ENCODE measurements around the gene RPP25L. TPM values are rescaled to one million over a fixed set of nuclear protein-coding genes. Genes with fewer than 3 reads are reported as not detected.

RPP25L gene
- total RNA-seq, 1 experiment from 2014 or later = 24.5 TPM

DNA sequence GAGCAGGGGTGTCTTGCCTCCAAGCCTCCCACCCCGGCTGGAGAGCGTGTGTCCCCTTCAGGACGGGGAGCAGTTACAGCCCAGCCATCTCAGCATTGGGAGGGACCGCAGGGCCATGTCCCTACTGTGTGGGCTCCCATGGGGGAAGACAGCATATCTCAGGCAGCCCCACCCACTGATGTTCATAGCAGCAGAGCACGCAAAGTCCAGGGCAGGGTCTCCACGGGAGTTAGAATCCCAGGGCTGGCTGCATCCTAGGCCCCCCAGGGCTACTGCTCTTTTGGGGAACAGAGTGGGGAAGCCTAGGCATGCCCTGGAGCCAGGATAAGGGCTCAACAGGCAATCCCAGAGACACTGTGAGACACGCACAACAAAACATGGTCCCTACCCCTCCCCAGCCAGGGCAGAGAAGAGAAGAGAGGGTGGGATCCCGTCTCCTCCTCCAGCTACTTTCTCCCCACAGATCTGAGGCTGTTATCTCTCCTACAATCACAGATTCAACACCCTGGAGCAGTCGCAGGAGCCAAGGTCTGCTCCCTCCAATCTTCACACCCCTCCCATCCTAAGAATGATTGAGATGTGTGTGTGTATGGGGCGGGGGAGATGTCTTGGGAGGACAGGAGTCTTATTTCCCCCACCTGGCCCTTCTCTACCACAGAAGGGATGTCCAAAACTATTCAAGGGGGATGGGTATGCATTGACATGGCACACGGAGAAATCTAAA lies 25.8 kb downstream of the RPP25L start (continued):
- TF ChIP-seq, protein P1, sequence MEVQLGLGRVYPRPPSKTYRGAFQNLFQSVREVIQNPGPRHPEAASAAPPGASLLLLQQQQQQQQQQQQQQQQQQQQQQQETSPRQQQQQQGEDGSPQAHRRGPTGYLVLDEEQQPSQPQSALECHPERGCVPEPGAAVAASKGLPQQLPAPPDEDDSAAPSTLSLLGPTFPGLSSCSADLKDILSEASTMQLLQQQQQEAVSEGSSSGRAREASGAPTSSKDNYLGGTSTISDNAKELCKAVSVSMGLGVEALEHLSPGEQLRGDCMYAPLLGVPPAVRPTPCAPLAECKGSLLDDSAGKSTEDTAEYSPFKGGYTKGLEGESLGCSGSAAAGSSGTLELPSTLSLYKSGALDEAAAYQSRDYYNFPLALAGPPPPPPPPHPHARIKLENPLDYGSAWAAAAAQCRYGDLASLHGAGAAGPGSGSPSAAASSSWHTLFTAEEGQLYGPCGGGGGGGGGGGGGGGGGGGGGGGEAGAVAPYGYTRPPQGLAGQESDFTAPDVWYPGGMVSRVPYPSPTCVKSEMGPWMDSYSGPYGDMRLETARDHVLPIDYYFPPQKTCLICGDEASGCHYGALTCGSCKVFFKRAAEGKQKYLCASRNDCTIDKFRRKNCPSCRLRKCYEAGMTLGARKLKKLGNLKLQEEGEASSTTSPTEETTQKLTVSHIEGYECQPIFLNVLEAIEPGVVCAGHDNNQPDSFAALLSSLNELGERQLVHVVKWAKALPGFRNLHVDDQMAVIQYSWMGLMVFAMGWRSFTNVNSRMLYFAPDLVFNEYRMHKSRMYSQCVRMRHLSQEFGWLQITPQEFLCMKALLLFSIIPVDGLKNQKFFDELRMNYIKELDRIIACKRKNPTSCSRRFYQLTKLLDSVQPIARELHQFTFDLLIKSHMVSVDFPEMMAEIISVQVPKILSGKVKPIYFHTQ (CRISPR knock-in tag; IDR thresholded peaks at IDR 0.05) = no peak
- TF ChIP-seq ZNF416 (CRISPR knock-in tag; IDR thresholded peaks at IDR 0.05) (no peak), RORB (CRISPR knock-in tag; IDR thresholded peaks at IDR 0.05) (no peak), ZNF138 (CRISPR knock-in tag; conservative IDR thresholded peaks at IDR 0.05) (no peak), NFATC4 (CRISPR knock-in tag; IDR thresholded peaks at IDR 0.05) (no peak)

GRCh38 chr9:34584970-34585369 lies 26.9 kb downstream of the RPP25L start:
- ChIA-PET POLR2A (interaction anchor here (0.9 kb wide), 1 partner anchor 37 kb away, joined by 3 read pairs; no protein-coding TSS in a partner anchor), CTCF (interaction anchor here (1.0 to 4.5 kb wide), 6 partner anchors 19 to 206 kb away, joined by 3 to 22 read pairs (median 4); no protein-coding TSS in a partner anchor)
- Mint-ChIP-seq H3K27me3 (ENCODE audit: low read depth) (peaks cover 91% of the 10 kb centered on the region), H3K4me1 (peaks cover 40% of the 10 kb centered on the region), H3K27ac (no peak overlapping the region), H3K9me3 (no peaks in the 10 kb centered on the region), H3K4me3 (no peak overlapping the region), H3K36me3 (no peaks in the 10 kb centered on the region)
- no peak for TF ChIP-seq NR3C1 (CRISPR knock-in tag; conservative IDR thresholded peaks at IDR 0.05; ENCODE audit: low read depth)
- TF ChIP-seq MXD4 (CRISPR knock-in tag; IDR thresholded peaks at IDR 0.05; ENCODE audit: borderline replicate concordance) = no peak
- no peak for TF ChIP-seq TEAD1 (CRISPR knock-in tag; IDR thresholded peaks at IDR 0.05)
- TF ChIP-seq, protein P2, sequence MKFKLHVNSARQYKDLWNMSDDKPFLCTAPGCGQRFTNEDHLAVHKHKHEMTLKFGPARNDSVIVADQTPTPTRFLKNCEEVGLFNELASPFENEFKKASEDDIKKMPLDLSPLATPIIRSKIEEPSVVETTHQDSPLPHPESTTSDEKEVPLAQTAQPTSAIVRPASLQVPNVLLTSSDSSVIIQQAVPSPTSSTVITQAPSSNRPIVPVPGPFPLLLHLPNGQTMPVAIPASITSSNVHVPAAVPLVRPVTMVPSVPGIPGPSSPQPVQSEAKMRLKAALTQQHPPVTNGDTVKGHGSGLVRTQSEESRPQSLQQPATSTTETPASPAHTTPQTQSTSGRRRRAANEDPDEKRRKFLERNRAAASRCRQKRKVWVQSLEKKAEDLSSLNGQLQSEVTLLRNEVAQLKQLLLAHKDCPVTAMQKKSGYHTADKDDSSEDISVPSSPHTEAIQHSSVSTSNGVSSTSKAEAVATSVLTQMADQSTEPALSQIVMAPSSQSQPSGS (CRISPR knock-in tag; IDR thresholded peaks at IDR 0.05; ENCODE audit: borderline replicate concordance, low read depth) = no peak
- TF ChIP-seq ZNF263 (CRISPR knock-in tag; IDR thresholded peaks at IDR 0.05; ENCODE audit: low read depth) = no peak
- TF ChIP-seq CREB1 (CRISPR knock-in tag; IDR thresholded peaks at IDR 0.05) = no peak
- TF ChIP-seq, protein P3, sequence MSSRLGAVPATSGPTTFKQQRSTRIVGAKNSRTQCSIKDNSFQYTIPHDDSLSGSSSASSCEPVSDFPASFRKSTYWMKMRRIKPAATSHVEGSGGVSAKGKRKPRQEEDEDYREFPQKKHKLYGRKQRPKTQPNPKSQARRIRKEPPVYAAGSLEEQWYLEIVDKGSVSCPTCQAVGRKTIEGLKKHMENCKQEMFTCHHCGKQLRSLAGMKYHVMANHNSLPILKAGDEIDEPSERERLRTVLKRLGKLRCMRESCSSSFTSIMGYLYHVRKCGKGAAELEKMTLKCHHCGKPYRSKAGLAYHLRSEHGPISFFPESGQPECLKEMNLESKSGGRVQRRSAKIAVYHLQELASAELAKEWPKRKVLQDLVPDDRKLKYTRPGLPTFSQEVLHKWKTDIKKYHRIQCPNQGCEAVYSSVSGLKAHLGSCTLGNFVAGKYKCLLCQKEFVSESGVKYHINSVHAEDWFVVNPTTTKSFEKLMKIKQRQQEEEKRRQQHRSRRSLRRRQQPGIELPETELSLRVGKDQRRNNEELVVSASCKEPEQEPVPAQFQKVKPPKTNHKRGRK (CRISPR knock-in tag; IDR thresholded peaks at IDR 0.05; ENCODE audit: borderline replicate concordance) = no peak
- no peak for TF ChIP-seq E2F5 (CRISPR knock-in tag; IDR thresholded peaks at IDR 0.05)
- TF ChIP-seq ATF1 (CRISPR knock-in tag; IDR thresholded peaks at IDR 0.05) = no peak
- no peak for TF ChIP-seq TP53 (CRISPR knock-in tag; IDR thresholded peaks at IDR 0.05)
- TF ChIP-seq, protein P4, sequence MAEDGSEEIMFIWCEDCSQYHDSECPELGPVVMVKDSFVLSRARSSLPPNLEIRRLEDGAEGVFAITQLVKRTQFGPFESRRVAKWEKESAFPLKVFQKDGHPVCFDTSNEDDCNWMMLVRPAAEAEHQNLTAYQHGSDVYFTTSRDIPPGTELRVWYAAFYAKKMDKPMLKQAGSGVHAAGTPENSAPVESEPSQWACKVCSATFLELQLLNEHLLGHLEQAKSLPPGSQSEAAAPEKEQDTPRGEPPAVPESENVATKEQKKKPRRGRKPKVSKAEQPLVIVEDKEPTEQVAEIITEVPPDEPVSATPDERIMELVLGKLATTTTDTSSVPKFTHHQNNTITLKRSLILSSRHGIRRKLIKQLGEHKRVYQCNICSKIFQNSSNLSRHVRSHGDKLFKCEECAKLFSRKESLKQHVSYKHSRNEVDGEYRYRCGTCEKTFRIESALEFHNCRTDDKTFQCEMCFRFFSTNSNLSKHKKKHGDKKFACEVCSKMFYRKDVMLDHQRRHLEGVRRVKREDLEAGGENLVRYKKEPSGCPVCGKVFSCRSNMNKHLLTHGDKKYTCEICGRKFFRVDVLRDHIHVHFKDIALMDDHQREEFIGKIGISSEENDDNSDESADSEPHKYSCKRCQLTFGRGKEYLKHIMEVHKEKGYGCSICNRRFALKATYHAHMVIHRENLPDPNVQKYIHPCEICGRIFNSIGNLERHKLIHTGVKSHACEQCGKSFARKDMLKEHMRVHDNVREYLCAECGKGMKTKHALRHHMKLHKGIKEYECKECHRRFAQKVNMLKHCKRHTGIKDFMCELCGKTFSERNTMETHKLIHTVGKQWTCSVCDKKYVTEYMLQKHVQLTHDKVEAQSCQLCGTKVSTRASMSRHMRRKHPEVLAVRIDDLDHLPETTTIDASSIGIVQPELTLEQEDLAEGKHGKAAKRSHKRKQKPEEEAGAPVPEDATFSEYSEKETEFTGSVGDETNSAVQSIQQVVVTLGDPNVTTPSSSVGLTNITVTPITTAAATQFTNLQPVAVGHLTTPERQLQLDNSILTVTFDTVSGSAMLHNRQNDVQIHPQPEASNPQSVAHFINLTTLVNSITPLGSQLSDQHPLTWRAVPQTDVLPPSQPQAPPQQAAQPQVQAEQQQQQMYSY (CRISPR knock-in tag; IDR thresholded peaks at IDR 0.05) = no peak
- TF ChIP-seq ZNF317 (CRISPR knock-in tag; IDR thresholded peaks at IDR 0.05; ENCODE audit: borderline replicate concordance, low read depth) = no peak
- no peak for TF ChIP-seq MAX (CRISPR knock-in tag; IDR thresholded peaks at IDR 0.05)
- no peak for TF ChIP-seq NR2C2 (CRISPR knock-in tag; IDR thresholded peaks at IDR 0.05)
- TF ChIP-seq, protein P5, sequence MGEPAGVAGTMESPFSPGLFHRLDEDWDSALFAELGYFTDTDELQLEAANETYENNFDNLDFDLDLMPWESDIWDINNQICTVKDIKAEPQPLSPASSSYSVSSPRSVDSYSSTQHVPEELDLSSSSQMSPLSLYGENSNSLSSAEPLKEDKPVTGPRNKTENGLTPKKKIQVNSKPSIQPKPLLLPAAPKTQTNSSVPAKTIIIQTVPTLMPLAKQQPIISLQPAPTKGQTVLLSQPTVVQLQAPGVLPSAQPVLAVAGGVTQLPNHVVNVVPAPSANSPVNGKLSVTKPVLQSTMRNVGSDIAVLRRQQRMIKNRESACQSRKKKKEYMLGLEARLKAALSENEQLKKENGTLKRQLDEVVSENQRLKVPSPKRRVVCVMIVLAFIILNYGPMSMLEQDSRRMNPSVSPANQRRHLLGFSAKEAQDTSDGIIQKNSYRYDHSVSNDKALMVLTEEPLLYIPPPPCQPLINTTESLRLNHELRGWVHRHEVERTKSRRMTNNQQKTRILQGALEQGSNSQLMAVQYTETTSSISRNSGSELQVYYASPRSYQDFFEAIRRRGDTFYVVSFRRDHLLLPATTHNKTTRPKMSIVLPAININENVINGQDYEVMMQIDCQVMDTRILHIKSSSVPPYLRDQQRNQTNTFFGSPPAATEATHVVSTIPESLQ (CRISPR knock-in tag; IDR thresholded peaks at IDR 0.05) = no peak
- TF ChIP-seq RELA (CRISPR knock-in tag; IDR thresholded peaks at IDR 0.05; ENCODE audit: borderline replicate concordance) = no peak
- no peak for DNase-seq (ENCODE audit: low spot score)
- no peak for ATAC-seq
